SK-N-MC (cell line): ENCODE data around the gene AMACR.

Experiments used
- EZH2 ChIP-seq: fragments of 200-600 bp; sonication (generic); IDR thresholded peaks from one replicate; pipeline ENCODE4 v1.6.1; 2017; ENCODE audit warnings: antibody characterized with exemption
- FOXP2 ChIP-seq: optimal IDR thresholded peaks from 2 replicates; pipeline ENCODE3; 2011; ENCODE audit warnings: mild to moderate bottlenecking, moderate library complexity; ENCODE audit not compliant: insufficient read depth; ENCODE audit errors: extremely low read length, control extremely low read depth
- POLR2AphosphoS5 ChIP-seq: IDR thresholded peaks from 2 replicates; pipeline ENCODE4 v1.6.1; 2012; ENCODE audit warnings: mild to moderate bottlenecking, low read depth, low read length, borderline replicate concordance

DNA sequence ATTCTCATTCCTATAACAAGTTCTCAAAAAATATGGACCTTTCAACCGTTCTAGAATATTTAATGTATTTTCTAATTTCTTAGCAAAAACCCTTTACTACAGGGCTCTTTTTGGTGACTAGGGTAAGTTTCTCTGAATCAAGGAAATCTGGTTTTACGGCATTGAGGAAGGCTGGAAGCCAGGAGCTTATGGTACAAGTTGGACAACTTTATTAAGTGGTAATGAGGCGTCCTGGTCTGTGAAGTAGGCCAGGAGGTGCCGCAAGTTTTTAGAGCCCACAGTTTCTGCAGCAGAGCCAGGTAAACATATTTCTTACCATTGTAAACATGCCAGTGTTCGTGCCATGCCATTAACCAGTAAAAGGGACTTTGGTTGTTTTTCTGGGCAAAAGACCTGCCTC lies 49.7 kb upstream of the AMACR start:
- TF ChIP-seq POLR2AphosphoS5 = no peak
- no peak for TF ChIP-seq EZH2
- TF ChIP-seq FOXP2 = no peak
